Spleen (tissue), 7 donors: Measurements from ENCODE around the gene EXOSC2.

Source experiments
- CTCF ChIP-seq, 11 experiments: fragments of 200-600 bp in 7 of 11; fragments of 450-650 bp in 4 of 11; sonication (generic) in 4 of 11; IDR thresholded peaks in 8 of 11; conservative IDR thresholded peaks in 3 of 11; 1 replicate in 7 of 11; 2 replicates in 4 of 11; pipeline versions ENCODE4 v1.4.0 to v1.8.0; 2016 to 2021; ENCODE audit warnings: antibody characterized with exemption in 11 of 11, inconsistent platforms in 4 of 11, mild to moderate bottlenecking in 1 of 11
- POLR2A ChIP-seq, 3 donors: fragments of 450-650 bp; IDR thresholded peaks; one replicate each; pipeline ENCODE4 v1.5.1; 2017; ENCODE audit warnings: antibody characterized with exemption in 3 of 3, mild to moderate bottlenecking in 1 of 3
- POLR2AphosphoS5 ChIP-seq, 3 donors: sonication (generic); formaldehyde crosslinking; IDR thresholded peaks; one replicate each; pipeline ENCODE4 v1.5.1; 2017; ENCODE audit warnings: antibody characterized with exemption in 3 of 3
- donor health status: DM: no; HTN: no; CAD: no; lungs with moderate emphysema.
- donor health status: DM: no; HTN: no; CAD: no.
- donor health status: DM: no; HTN: no; CAD: no.

- TF ChIP-seq CTCF (IDR thresholded peaks at IDR 0.05 in 8 of 11, conservative IDR thresholded peaks at IDR 0.05 in 3 of 11), result no peak
- no peak for TF ChIP-seq POLR2A (IDR thresholded peaks at IDR 0.05)
- no peak for TF ChIP-seq POLR2AphosphoS5 (IDR thresholded peaks at IDR 0.05)
Measured at GRCh38 chr9:130729145-130729544, 35.6 kb downstream of the EXOSC2 start.
